CD4-positive, alpha-beta T cell treated with Interleukin-15 for 4 hours (primary cell): Measurements from ENCODE around the gene EHF.

Experiments used
- DNase-seq: peaks from one replicate; pipeline ENCODE4 v3.0.0-alpha.2; 2020; ENCODE audit warnings: low spot score

EHF gene

DNA sequence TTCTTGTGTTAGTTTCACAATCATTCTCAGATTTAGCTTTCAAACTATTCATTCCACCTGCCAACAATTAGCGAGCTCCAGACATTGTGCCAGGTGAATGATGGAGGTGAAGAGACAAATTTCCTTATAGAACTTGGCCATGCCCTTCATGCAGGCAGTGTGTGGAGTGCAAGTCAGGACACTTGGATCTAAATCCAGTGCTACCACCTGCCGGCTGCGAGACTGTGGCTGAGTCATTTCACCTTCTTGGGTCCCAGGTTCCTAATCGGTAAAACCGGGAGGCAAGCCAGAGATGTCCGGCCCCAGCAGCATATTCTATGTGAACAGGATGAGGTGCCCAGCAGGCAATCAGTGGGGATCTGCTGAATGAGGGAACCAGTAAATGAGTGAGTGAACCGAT is 18.6 kb upstream of the EHF start:
- DNase-seq = no peak

GRCh38 chr11:34603129-34604001 is 17.5 kb upstream of the EHF start:
- no peak for DNase-seq

DNA sequence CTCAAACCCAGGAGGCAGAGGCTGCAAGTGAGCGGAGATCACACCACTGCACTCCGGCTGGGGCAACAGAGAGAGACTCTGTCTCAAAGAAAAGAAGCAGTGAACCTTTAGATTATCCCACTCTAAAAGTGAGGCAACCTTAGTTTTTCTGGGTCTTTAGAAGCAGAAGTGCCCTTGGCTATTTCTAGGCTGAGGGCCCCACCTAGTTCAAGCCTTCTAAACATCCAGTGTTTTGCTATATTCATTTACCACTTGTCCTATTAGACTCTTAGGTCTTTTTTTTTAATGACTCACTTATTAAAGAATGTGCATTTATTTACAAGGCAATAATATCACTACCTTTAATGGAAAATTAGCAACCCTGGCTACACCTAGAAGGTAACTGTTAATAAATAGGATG is 16.7 kb upstream of the EHF start:
- DNase-seq = no peak

DNA sequence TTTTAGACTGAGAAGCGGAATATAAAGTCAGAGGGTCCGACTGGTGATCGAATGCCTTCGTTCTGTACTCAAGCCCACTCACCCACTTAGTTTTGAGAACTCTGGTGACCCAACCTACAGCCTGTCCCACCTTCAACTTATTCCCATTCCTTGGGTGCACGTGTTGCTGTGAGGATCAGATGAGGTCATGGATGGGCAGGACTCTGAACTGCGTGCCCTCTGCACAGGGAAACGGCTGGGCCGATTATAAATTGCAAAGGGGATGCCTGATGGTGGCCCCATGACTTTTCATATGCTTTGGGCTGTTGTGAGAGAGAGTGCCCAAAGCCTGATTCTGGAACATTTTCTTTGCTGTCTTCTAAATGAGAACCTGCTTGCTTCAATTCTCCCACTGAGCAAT is 16.0 kb upstream of the EHF start:
- DNase-seq = no peak

- DNase-seq = no peak
Observed at GRCh38 chr11:34605481-34606325, 15.2 kb upstream of the EHF start.

DNA sequence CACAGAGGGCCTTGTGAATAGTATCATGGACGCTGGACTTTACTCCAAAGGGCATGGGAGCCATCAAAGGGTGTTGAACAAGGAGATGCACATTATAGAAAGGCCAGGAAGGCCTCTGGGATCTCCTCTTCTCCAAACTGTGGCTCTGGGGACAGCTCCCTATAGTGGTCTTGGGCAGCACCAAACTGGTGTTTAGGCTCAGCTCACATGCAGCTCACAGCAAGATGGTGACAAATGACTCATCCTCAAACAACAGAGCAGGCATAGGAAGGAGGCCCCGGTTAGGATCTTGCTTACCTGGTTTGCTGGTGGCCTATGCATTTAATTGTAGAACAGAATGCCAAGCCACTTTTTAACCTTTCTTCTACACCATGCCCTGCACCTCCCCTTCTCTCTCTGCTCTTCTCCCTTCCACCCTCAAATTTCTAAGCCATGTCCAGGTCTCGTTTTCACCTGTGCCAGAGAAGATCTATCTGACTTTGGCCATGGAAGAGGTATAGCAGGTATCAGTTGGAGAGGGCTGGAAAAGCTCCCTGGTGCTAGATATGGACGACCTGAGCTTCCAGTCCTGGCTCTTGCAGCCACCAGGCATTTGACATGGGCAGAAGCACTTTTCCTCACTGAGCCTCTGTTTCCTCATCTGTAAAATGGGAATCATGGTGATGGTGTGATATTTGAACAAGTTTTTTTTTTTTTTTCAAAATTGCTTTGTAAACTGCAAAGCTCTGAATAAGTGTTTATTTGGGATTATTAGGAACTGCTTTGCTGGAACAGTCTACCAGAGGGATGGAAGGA is 14.4 kb upstream of the EHF start:
- DNase-seq = no peak

DNA sequence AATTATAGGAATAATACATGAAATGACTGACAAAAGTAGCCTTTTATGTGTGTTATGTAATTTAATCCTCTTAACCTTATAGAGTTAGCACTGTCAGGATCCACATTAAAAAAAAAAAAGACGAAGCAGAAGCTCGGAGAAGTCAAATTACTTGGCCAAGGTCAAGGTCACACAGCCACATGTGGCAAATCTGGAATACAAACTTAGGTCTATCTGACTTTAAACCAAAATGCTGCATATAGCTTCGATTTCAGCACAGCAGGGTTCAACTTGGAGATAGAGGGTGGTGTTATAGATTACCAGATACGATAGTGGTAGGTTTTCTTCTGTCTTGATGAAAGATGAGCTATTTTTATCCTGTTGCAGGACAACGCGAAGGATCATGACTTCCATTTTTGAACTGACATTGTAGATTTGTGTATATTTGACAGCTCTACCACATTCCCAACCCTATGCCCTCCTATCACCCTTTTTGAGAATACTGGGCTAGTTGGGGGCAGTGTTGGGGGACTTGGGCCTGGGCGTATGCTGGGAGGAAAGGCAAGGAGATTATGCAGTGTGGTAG is 11.6 kb upstream of the EHF start:
- no peak for DNase-seq

GRCh38 chr11:34609850-34610249 is 11.0 kb upstream of the EHF start:
- no peak for DNase-seq

DNA sequence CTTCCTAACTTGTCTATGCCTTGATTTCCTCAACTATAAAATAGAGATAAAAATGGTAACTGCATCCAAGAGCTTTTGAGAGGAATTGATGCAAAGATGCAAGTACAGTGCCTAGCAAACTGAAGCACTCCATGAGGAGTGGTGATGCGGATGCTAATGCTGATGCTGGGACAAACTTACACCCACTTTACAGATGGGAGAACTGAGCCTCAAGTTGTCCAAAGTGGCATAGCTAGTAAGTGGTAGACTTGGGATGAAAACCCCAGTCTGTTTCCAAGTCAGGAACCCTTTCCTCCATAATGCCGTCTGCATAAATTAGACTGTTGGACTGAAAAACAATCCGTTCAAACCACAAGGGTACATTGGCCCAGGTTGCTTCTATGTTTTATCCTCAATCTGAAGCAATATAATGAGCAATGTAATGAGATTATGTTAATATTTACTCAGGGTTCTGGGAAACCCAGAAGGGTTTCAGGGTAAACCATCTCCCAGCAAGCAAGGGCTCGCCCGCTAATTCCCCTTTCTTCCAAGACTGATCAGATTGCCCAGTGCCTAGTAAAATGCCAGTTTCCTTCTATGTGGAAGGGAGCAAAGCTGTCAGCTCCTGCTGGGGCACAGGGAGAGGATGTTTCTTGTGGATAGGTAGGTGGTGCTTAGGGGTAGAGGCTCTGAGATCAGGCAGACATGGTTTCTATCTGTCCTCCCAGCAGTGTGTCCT is 10.4 kb upstream of the EHF start:
- no peak for DNase-seq

GRCh38 chr11:34613015-34613414 is 7.9 kb upstream of the EHF start:
- no peak for DNase-seq

DNA sequence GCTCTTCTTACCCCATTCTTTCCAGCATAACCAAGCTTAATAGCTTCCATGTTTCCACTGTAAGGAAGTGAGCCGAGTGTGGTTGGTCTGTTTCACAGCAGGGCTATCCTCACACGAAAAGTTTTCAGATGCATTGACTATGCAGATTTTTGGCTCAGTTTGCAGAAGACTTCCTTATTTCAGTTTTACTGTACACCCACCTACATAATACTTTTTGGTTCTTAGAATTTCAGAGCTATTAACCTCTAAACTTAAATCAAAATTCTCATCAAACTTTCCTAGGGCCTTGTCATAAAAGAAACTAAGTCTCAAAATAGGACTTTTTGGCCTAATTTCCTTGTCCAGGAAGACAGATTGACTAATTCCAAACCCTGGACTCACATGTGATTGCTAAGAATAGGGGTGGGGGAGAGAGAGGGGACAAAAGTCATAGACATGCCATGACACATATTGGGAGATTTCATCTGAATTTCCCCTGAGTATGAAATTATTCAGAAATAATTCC is 7.3 kb upstream of the EHF start:
- DNase-seq = no peak

DNA sequence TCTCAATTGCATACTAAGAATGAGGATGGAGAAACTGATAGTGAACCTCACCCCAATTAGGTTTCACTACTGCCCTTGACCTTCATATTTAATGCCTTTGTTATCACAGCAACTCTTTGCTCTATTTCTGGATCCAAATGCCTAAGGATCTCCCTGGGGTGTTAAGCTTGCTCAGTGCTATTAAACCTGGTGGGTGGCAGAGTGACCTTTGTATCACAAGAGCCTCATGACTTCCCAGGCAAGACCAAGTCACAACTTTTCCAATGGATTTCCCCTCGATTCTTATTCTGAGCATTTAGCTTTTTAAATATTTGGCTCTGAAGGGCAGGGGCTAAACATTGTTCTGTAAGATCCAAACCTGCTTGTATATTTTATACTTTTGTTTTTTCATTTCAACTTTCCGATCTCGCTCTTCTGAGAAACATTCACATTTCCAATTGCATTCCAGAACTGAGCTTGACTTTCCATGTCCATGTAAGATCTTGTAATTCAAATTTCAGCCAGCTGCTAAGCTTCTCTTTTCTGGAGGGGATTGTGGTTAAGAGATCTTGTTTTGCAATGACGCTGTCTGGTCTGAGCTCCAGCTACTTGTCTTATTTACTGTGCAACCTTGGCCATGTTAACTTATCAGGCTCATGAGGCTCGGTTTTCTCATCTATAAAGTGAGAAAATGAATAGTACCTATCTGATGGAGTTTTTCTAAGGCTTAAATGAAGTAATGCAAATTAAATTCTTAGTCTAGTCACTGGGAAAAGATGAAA is 6.4 kb upstream of the EHF start:
- no peak for DNase-seq

- no peak for DNase-seq
Observed at GRCh38 chr11:34616086-34616485, 4.8 kb upstream of the EHF start.

GRCh38 chr11:34616830-34617504 is 3.9 kb upstream of the EHF start:
- no peak for DNase-seq

GRCh38 chr11:34618406-34618805 is 2.5 kb upstream of the EHF start:
- DNase-seq = no peak

GRCh38 chr11:34619062-34619516 is 1.8 kb upstream of the EHF start:
- DNase-seq = no peak

GRCh38 chr11:34620202-34620601 is 691 bp upstream of the EHF start:
- no peak for DNase-seq

DNA sequence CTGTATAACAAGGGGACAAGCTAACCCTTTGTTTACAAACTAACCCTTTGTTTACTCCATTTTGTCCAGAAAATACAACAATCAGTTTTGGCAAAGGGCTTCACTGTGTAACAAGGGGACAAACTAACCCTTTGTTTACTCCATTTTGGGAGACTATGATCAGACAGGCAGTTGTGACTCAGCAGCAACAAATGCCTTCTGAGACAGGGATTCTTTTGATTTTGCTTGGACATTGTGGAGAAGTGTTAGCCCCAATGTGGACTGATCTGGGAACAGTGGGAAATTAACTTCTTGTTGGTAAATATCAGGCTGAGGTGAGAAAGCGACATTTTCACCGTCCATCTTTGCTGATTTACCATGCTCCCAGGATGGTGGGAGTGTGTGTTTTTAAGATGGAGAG is 983 bp downstream of the EHF start:
- no peak for DNase-seq

- DNase-seq = no peak
Observed at GRCh38 chr11:34623463-34623862, 2.6 kb downstream of the EHF start.

GRCh38 chr11:34624069-34624468 is 3.2 kb downstream of the EHF start:
- DNase-seq = peak; percentile 28
